ENCODE results near the gene GRB14.

The GRB14 gene

DNA sequence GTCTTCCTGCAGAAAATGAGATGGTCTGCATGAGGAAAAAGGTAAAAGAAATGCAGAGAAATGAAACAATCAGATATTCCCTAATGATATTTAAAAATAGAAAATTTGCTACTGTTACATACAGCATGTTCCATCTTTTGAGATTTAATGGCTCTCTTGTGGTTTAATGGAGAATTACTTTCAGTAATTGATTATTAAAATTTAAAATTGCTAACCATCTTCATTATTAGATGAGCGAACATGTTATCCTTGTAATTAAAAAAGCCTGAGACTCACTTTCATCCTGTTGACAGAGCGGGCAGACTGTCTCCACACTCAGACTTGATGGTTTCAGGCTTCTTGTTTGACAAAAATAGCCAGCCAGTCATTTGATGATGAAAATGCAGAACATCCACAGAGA, 171.0 kb downstream of the GRB14 start:
- no peaks in the 10 kb centered on the region for H3K4me1 ChIP-seq (ENCODE audit: insufficient read depth, low read length)
- no peak overlapping the region for H2AFZ ChIP-seq (ENCODE audit: low read depth, low read length)
- no peaks in the 10 kb centered on the region for H3K9me3 ChIP-seq (ENCODE audit: low read length)
- no peak overlapping the region for H3K4me3 ChIP-seq (ENCODE audit: low read length)
- H3K27me3 ChIP-seq (ENCODE audit: insufficient read depth, low read length): no peaks in the 10 kb centered on the region
- no peaks in the 10 kb centered on the region for H3K36me3 ChIP-seq (ENCODE audit: insufficient read depth, low read length)

DNA sequence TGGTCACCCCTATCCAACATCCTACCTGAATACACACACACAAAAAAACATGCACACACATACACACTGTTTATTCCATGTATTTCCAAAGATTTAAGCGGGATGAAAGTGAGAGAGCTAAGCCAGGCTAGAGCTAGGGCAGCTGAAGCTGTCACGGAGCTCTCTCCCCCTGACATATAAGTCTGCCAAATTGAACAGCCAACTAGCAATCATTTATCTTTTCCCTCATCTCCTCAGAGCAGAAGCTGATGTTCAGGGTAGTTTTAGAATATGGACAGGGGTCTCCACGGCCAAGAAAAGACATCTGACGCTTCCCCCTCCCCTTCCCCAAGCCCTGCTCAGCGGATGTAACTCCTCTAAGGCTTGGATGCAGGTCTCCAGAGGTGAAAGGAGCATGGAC, 171.6 kb downstream of the GRB14 start:
- Histone ChIP-seq H3K4me3 (ENCODE audit: low read length) (no peak overlapping the region), H3K4me1 (ENCODE audit: insufficient read depth, low read length) (no peaks in the 10 kb centered on the region), H3K9me3 (ENCODE audit: low read length) (no peaks in the 10 kb centered on the region), H3K27me3 (ENCODE audit: insufficient read depth, low read length) (no peaks in the 10 kb centered on the region), H3K36me3 (ENCODE audit: insufficient read depth, low read length) (no peaks in the 10 kb centered on the region), H2AFZ (ENCODE audit: low read depth, low read length) (no peak overlapping the region)

DNA sequence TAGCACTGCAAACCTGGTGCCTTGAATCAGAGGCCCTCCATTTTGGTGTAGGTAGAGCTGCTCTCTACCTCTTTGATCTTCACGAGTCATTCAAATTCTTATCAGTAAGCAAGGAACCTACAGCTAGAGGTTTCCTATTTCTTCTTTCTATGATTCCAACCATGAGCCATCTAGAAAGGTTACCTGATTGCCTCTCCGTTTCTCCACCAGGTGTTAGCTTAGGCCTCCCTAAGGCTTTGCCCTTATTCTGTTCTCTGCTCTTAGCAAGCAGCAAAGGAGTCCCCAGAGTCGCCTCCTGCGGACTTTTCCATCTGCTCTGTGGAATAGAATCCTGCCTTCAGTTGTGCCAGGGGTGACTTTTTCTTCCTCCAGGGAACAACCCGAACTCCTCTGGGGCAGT, 173.6 kb downstream of the GRB14 start:
- no peak overlapping the region for H2AFZ ChIP-seq (ENCODE audit: low read depth, low read length)
- no peaks in the 10 kb centered on the region for H3K27me3 ChIP-seq (ENCODE audit: insufficient read depth, low read length)
- H3K4me1 ChIP-seq (ENCODE audit: insufficient read depth, low read length): no peaks in the 10 kb centered on the region
- no peaks in the 10 kb centered on the region for H3K36me3 ChIP-seq (ENCODE audit: insufficient read depth, low read length)
- no peaks in the 10 kb centered on the region for H3K9me3 ChIP-seq (ENCODE audit: low read length)
- no peak overlapping the region for H3K4me3 ChIP-seq (ENCODE audit: low read length)

Data from neuron (in vitro differentiated cells).